Adrenal gland (tissue), 12 donors: ENCODE measurements around the gene NBAS. TPM values are rescaled to one million over a fixed set of nuclear protein-coding genes. Genes with fewer than 3 reads are reported as not detected.

ENCODE experiments used
- DNase-seq, 7 donors: peaks; one replicate each; pipeline ENCODE4 v3.0.0-alpha.2; 2019 to 2020
- H3K27ac ChIP-seq, 5 donors: fragments of 200-600 bp; sonication (generic) in 4 of 5; 1 replicate in 3 of 5; 2 replicates in 2 of 5; pipeline versions ENCODE4 v1.5.1 to v1.8.0; 2016 to 2020; ENCODE audit warnings: mild to moderate bottlenecking in 1 of 5
- H3K27me3 ChIP-seq: fragments of 200-600 bp; 2 replicates; pipeline ENCODE4 v1.8.0; 2021
- H3K36me3 ChIP-seq, 2 donors: fragments of 200-600 bp; replicated peaks in 1 of 2; 1 replicate in 1 of 2; 2 replicates in 1 of 2; pipeline versions ENCODE4 v1.5.1 to v1.8.0; 2018 to 2022
- H3K4me1 ChIP-seq, 2 donors: fragments of 200-600 bp; replicated peaks in 1 of 2; 1 replicate in 1 of 2; 2 replicates in 1 of 2; pipeline versions ENCODE4 v1.5.1 to v1.8.0; 2018 to 2021
- H3K4me3 ChIP-seq, 4 donors: fragments of 200-600 bp; sonication (generic) in 3 of 4; one replicate each; pipeline ENCODE4 v1.5.1; 2016 to 2018
- H3K9me3 ChIP-seq, 3 donors: fragments of 200-600 bp; sonication (generic) in 1 of 3; replicated peaks in 1 of 3; 1 replicate in 2 of 3; 2 replicates in 1 of 3; pipeline versions ENCODE4 v1.5.1 to v1.8.0; 2016 to 2021
- CTCF ChIP-seq, 6 experiments: fragments of 450-650 bp in 4 of 6; fragments of 200-600 bp in 2 of 6; sonication (generic) in 1 of 6; IDR thresholded peaks; 1 replicate in 5 of 6; 2 replicates in 1 of 6; pipeline versions ENCODE4 v1.5.1 to v1.8.0; 2016 to 2021; ENCODE audit warnings: antibody characterized with exemption in 6 of 6, mild to moderate bottlenecking in 2 of 6, moderate library complexity in 1 of 6
- POLR2A ChIP-seq, 2 donors: fragments of 450-650 bp; IDR thresholded peaks; one replicate each; pipeline ENCODE4 v1.6.1; 2017; ENCODE audit warnings: antibody characterized with exemption in 2 of 2, mild to moderate bottlenecking in 2 of 2, moderate library complexity in 1 of 2
- WGBS, 4 donors: extraction: QIAGEN DNeasy Blood & Tissue Kit in 2 of 4; methylation state at CpG; one replicate each; pipeline versions ENCODE4 v1.1.5 to v1.1.7; 2013 to 2017; 5-methylcytosine and 5-hydroxymethylcytosine counted together
- intact Hi-C, 2 donors: fragments of 100-400 bp; cut with DNase I; formaldehyde crosslinking; loops; one replicate each; pipeline versions ENCODE4 v1.14.1 to v1.15.0; 2022 to 2023
- polyA plus RNA-seq, 3 donors: library from polyadenylated mRNA; stranded (reverse); fragments of 200-250 nt in 2 of 3; fragments of 350-450 nt in 1 of 3; fragmentation: Illumina TruSeq in 1 of 3; extraction: RNeasy Lipid Tissue Mini Kit (QIAGEN cat#74804) in 1 of 3; gene quantifications; one replicate each; pipeline ENCODE4 v1.2.3, GENCODE V29; 2013 to 2014
- total RNA-seq, 9 donors: library from RNA; depleted of rRNA in 4 of 9; stranded (reverse); fragments of >200 nt in 4 of 9; fragments of 120-200 nt in 1 of 9; fragmentation: NEBNext Ultra II Directional in 1 of 9; extraction: Animal tissue kit (Norgen Biotek cat#: 25700) in 1 of 9; gene quantifications; one replicate each; pipeline versions ENCODE4 v1.1.0 to v1.2.4, GENCODE V29; 2013 to 2023
- donor health status: healthy with polysubstance abuse.
- donor health status: Bipolar disorder and iron deficiency.
- donor health status: DM: yes; HTN: yes; CAD: no.
- donor health status: DM: no; HTN: no; CAD: no.
- donor health status: DM: no; HTN: no; CAD: no.
- donor health status: DM: yes; HTN: yes; CAD: no.

Gene NBAS
- total and polyA plus RNA-seq, 12 donors: 22.0 to 62.4 (median 46.2) TPM

DNA sequence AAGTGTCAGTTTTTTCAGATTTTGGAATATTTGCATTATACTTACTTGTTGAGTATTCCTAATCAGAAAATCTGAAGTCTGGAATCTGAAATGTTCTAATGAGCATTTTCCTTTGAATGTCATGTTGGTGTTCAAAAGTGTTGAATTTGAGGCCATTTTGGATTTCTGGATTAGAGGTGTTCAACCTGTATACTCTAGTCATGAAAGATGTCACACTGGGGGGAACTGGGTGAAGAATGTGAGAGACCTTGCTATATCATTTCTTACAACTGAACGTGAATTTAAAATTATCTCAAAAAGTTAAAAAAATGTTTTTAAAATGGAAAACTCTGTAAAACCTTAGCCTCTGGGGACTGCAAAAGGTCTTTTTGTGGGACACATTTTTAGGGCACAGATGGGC lies 384.5 kb downstream of the NBAS start:
- Histone ChIP-seq H3K9me3 (no peaks in the 10 kb centered on the region), H3K27me3 (no peaks in the 10 kb centered on the region), H3K27ac (no peak overlapping the region), H3K36me3 (no peaks in the 10 kb centered on the region), H3K4me3 (no peak overlapping the region), H3K4me1 (peaks cover 0 to 7% of the 10 kb centered on the region in 2 donors)
- TF ChIP-seq POLR2A (IDR thresholded peaks at IDR 0.05) (no peak), CTCF (IDR thresholded peaks at IDR 0.05) (no peak)
- DNase-seq: no peak
- intact Hi-C loops: no loop called here
- 92 to 98% (median 96%) methylated on average over 1 of the region's 1 CpG for WGBS, 4 donors

DNA sequence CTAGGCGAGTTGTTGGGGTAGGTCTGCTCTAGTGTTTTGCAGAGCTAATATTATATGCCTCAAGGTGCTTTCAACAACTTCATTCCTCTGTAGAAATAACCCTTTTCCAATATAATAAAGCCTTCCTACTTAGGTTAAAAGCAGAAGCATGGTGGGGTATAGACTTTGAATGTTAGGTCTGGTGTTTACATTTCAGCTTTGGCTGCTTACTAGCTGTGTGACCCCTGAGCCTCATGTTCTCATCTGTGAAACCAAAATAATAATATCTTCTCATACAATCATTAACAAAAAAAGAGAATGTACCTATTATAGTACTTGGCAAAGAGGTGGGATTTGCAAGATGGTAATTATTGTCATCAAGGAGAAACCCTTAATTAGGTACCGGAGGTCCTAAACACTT lies 386.6 kb downstream of the NBAS start:
- DNase-seq: no peak
- Histone ChIP-seq H3K9me3 (no peaks in the 10 kb centered on the region), H3K4me1 (no peaks in the 10 kb centered on the region), H3K27me3 (no peaks in the 10 kb centered on the region), H3K4me3 (no peak overlapping the region), H3K36me3 (no peaks in the 10 kb centered on the region), H3K27ac (no peak overlapping the region)
- TF ChIP-seq POLR2A (IDR thresholded peaks at IDR 0.05): no peak
- TF ChIP-seq CTCF (IDR thresholded peaks at IDR 0.05): no peak
- intact Hi-C loops: no loop called here
- 95 to 100% (median 98%) methylated on average over 2 of the region's 2 CpGs for WGBS, 4 donors

DNA sequence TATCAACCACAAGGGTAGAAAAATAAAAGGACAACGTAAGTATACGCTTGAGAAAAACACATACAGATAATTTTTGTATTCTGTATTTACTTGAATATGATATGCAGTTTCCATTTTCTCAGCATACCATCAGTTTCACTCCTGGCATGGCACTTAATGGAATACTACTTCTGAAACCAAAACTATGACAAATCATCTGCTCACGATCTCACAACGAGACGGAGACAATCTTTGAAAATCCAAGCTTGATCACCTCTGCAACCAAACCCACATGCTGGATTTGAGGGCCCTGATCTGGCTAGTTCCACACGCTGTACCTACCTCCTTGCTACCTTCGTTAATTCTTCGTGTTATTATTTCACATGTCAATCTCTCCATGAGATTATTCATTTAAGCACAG lies 387.6 kb downstream of the NBAS start:
- no peak for DNase-seq
- intact Hi-C loops: no loop called here
- WGBS, 4 donors: 96 to 97% (median 96%) methylated on average over 8 of the region's 8 CpGs
- no peaks in the 10 kb centered on the region for H3K36me3 ChIP-seq
- no peak for TF ChIP-seq POLR2A (IDR thresholded peaks at IDR 0.05)
- no peak for TF ChIP-seq CTCF (IDR thresholded peaks at IDR 0.05)
- H3K27ac ChIP-seq: no peak overlapping the region
- no peak overlapping the region for H3K4me3 ChIP-seq
- no peaks in the 10 kb centered on the region for H3K27me3 ChIP-seq
- no peaks in the 10 kb centered on the region for H3K9me3 ChIP-seq
- no peaks in the 10 kb centered on the region for H3K4me1 ChIP-seq

DNA sequence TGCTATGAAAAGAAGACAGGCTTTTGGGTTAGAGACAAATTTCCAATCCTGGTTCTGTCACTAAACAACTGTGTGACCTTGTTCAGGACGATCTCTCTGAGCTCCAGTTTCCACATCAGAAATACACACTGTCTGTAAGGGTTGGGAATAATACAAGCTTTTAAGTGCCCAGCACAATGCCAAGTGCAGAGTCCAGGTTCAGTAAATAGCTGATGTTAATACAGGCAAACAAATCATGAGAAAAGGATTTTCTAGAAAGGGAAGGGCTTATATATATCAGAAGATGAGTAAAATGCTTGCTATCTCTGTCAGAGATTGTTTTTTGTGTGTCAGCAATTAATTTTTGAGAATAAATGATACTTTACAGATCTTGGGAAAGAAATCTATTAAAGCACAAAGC lies 388.3 kb downstream of the NBAS start:
- Histone ChIP-seq H3K4me3 (no peak overlapping the region), H3K36me3 (no peaks in the 10 kb centered on the region), H3K27me3 (no peaks in the 10 kb centered on the region), H3K9me3 (no peaks in the 10 kb centered on the region), H3K4me1 (no peaks in the 10 kb centered on the region), H3K27ac (no peak overlapping the region)
- intact Hi-C loops: no loop called here
- DNase-seq: no peak
- TF ChIP-seq POLR2A (IDR thresholded peaks at IDR 0.05) (no peak), CTCF (IDR thresholded peaks at IDR 0.05) (no peak)
- WGBS, 4 donors: 33 to 59% (median 47%) methylated on average over 1 of the region's 1 CpG
